Peyer's patch (tissue), 4 donors: Measurements from ENCODE around the gene COG5. TPM values are rescaled to one million over a fixed set of nuclear protein-coding genes. Genes with fewer than 3 reads are reported as not detected.

Experiments used
- DNase-seq, 3 donors: peaks; one replicate each; pipeline ENCODE4 v3.0.0-alpha.2; 2017 to 2019
- H3K27ac ChIP-seq, 4 donors: fragments of 200-600 bp; sonication (generic); one replicate each; pipeline ENCODE4 v1.5.1; 2016 to 2019
- H3K27me3 ChIP-seq, 2 donors: fragments of 200-600 bp; sonication (generic); one replicate each; pipeline ENCODE4 v1.5.1; 2019
- H3K36me3 ChIP-seq, 3 donors: fragments of 200-600 bp; sonication (generic); one replicate each; pipeline ENCODE4 v1.5.1; 2016 to 2019
- H3K4me1 ChIP-seq, 4 donors: fragments of 200-600 bp; sonication (generic); one replicate each; pipeline ENCODE4 v1.5.1; 2016 to 2019
- H3K4me3 ChIP-seq, 4 donors: fragments of 200-600 bp; sonication (generic); 1 replicate in 3 of 4; 2 replicates in 1 of 4; pipeline ENCODE4 v1.5.1; 2016 to 2019; ENCODE audit warnings: mild to moderate bottlenecking in 1 of 4
- H3K9me3 ChIP-seq, 4 donors: fragments of 200-600 bp; sonication (generic); one replicate each; pipeline ENCODE4 v1.5.1; 2016 to 2019; ENCODE audit warnings: mild to moderate bottlenecking in 1 of 4
- POLR2A ChIP-seq, 2 donors: fragments of 450-650 bp; IDR thresholded peaks; one replicate each; pipeline ENCODE4 v1.5.1; 2017; ENCODE audit warnings: antibody characterized with exemption in 2 of 2, mild to moderate bottlenecking in 2 of 2, moderate library complexity in 2 of 2
- total RNA-seq, 4 donors: library from RNA; depleted of rRNA; stranded (reverse); fragments of >200 nt; gene quantifications; one replicate each; pipeline ENCODE4 v1.1.0, GENCODE V29; 2016
- TF ChIP-seq, protein P1 (sequence below), 6 experiments: fragments of 450-650 bp in 4 of 6; fragments of 200-600 bp in 2 of 6; sonication (generic) in 1 of 6; IDR thresholded peaks; one replicate each; pipeline ENCODE4 v1.5.1; 2017 to 2019; ENCODE audit warnings: antibody characterized with exemption in 6 of 6, mild to moderate bottlenecking in 3 of 6, moderate library complexity in 1 of 6

The COG5 gene
- total RNA-seq, 4 donors from 2014 or later, result 31.1 to 175 (median 68.0) TPM

DNA sequence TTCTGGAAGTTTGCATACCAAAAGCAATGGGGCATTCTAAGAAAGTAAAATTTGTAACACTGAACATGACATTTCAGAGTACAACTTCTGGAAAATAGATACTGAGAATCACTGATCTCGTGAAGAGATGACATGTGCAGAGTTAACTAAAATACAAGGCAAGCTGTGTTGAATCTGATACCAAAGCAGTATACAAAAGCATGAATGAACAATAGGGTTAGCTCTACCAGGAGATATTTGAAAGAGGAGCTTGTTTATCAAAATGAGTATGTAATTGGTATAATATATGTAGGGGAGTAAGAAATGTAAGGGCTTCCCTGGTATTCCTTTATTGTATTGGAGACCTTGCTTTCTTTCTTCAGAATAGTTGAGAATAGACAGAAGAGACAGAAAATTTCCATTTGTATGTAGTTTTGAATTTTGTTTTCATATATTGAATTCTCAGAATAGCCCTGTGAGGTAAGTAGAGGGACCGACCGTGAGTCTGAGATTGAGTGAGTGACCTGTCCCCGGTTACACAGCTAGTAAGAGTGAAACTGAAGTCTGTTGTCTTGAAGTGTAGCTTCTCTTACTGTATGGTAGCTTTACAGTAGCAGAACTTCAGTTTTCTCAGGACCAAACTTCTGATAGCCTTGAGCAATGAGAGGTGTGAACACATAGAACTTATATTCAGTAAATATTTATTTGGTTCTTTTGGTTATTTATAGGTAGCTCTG, 389.9 kb downstream of the COG5 start:
- TF ChIP-seq POLR2A (IDR thresholded peaks at IDR 0.05), result no peak
- TF ChIP-seq, protein P1, sequence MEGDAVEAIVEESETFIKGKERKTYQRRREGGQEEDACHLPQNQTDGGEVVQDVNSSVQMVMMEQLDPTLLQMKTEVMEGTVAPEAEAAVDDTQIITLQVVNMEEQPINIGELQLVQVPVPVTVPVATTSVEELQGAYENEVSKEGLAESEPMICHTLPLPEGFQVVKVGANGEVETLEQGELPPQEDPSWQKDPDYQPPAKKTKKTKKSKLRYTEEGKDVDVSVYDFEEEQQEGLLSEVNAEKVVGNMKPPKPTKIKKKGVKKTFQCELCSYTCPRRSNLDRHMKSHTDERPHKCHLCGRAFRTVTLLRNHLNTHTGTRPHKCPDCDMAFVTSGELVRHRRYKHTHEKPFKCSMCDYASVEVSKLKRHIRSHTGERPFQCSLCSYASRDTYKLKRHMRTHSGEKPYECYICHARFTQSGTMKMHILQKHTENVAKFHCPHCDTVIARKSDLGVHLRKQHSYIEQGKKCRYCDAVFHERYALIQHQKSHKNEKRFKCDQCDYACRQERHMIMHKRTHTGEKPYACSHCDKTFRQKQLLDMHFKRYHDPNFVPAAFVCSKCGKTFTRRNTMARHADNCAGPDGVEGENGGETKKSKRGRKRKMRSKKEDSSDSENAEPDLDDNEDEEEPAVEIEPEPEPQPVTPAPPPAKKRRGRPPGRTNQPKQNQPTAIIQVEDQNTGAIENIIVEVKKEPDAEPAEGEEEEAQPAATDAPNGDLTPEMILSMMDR (IDR thresholded peaks at IDR 0.05), result no peak
- Histone ChIP-seq H3K4me1 (peaks cover 0 to 42% (median 2%) of the 10 kb centered on the region in 4 donors), H3K27ac (no peak overlapping the region)

DNA sequence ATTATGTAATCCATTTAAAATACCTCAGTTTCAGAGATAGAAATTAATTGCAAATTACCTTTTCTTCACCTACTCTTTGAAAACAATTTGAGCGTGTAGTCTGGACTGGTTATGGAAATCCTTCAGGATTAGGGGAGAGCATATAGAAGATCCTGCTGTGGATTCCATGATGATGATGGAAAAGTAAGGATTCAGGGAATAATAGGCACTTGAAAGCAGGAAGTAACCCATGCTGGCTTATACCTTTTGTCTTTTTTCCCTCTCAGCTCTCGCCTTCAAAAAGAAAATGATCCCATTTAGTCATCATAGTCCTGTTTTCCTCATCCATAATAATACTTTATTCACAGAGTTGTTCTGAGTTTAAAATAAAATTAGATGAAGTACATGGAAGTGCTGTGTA, 390.5 kb downstream of the COG5 start:
- TF ChIP-seq, protein P1 (IDR thresholded peaks at IDR 0.05), result no peak
- no peak for TF ChIP-seq POLR2A (IDR thresholded peaks at IDR 0.05)
- peaks cover 0 to 4% (median 0%) of the 10 kb centered on the region in 3 donors for H3K36me3 ChIP-seq
- no peak for DNase-seq
- no peaks in the 10 kb centered on the region for H3K9me3 ChIP-seq
- H3K27ac ChIP-seq, result no peak overlapping the region
- H3K4me1 ChIP-seq, result peaks cover 0 to 42% (median 2%) of the 10 kb centered on the region in 4 donors
- no peaks in the 10 kb centered on the region for H3K27me3 ChIP-seq
- H3K4me3 ChIP-seq, result no peak overlapping the region

More for the DNA sequence above, 389.9 kb downstream of the COG5 start:
- Histone ChIP-seq H3K9me3 (no peaks in the 10 kb centered on the region), H3K4me3 (no peak overlapping the region), H3K27me3 (no peaks in the 10 kb centered on the region), H3K36me3 (peaks cover 0 to 4% (median 0%) of the 10 kb centered on the region in 3 donors)
- no peak for DNase-seq

GRCh38 chr7:107172276-107173032, 391.3 kb downstream of the COG5 start:
- peaks cover 0 to 42% (median 2%) of the 10 kb centered on the region in 4 donors for H3K4me1 ChIP-seq

GRCh38 chr7:107171496-107171895, 392.2 kb downstream of the COG5 start:
- no peak overlapping the region for H3K27ac ChIP-seq
- no peak for DNase-seq
- peaks cover 0 to 48% (median 2%) of the 10 kb centered on the region in 4 donors for H3K4me1 ChIP-seq
- no peaks in the 10 kb centered on the region for H3K27me3 ChIP-seq
- H3K9me3 ChIP-seq, result no peaks in the 10 kb centered on the region
- TF ChIP-seq, protein P1 (IDR thresholded peaks at IDR 0.05), result no peak
- TF ChIP-seq POLR2A (IDR thresholded peaks at IDR 0.05), result no peak
- no peak overlapping the region for H3K4me3 ChIP-seq
- H3K36me3 ChIP-seq, result peaks cover 0 to 4% (median 0%) of the 10 kb centered on the region in 3 donors

More at GRCh38 chr7:107172276-107173032, 391.3 kb downstream of the COG5 start:
- H3K4me3 ChIP-seq, result no peak overlapping the region
- no peaks in the 10 kb centered on the region for H3K9me3 ChIP-seq
- H3K27me3 ChIP-seq, result no peaks in the 10 kb centered on the region
- H3K36me3 ChIP-seq, result peaks cover 0 to 4% (median 0%) of the 10 kb centered on the region in 3 donors
- H3K27ac ChIP-seq, result no peak overlapping the region
- TF ChIP-seq, protein P1 (IDR thresholded peaks at IDR 0.05), result no peak
- TF ChIP-seq POLR2A (IDR thresholded peaks at IDR 0.05), result no peak
- DNase-seq, result no peak

GRCh38 chr7:107170051-107170915, 393.4 kb downstream of the COG5 start:
- no peaks in the 10 kb centered on the region for H3K9me3 ChIP-seq
- peaks cover 0 to 48% (median 2%) of the 10 kb centered on the region in 4 donors for H3K4me1 ChIP-seq
- no peak for DNase-seq
- peak overlapping the region; percentile 69 to 96 (median 94) for H3K4me3 ChIP-seq
- peak overlapping the region; percentile 97 to 100 (median 97) for H3K27ac ChIP-seq
- TF ChIP-seq, protein P1 (IDR thresholded peaks at IDR 0.05), result no peak
- no peak for TF ChIP-seq POLR2A (IDR thresholded peaks at IDR 0.05)
- H3K36me3 ChIP-seq, result peaks cover 0 to 4% (median 0%) of the 10 kb centered on the region in 3 donors
- H3K27me3 ChIP-seq, result no peaks in the 10 kb centered on the region
